ENCODE results near the gene PLPP1. TPM values are rescaled to one million over a fixed set of nuclear protein-coding genes. Genes with fewer than 3 reads are reported as not detected.
A peak's percentile ranks its signal among the peaks of the same experiment; 100 is the strongest.

Gene PLPP1
- total and polyA plus RNA-seq, 2 of the 13 experiments (the other 11 are each of a cell fraction or from before 2014, with no cell fraction given) = 7.3 to 12.1 TPM

DNA sequence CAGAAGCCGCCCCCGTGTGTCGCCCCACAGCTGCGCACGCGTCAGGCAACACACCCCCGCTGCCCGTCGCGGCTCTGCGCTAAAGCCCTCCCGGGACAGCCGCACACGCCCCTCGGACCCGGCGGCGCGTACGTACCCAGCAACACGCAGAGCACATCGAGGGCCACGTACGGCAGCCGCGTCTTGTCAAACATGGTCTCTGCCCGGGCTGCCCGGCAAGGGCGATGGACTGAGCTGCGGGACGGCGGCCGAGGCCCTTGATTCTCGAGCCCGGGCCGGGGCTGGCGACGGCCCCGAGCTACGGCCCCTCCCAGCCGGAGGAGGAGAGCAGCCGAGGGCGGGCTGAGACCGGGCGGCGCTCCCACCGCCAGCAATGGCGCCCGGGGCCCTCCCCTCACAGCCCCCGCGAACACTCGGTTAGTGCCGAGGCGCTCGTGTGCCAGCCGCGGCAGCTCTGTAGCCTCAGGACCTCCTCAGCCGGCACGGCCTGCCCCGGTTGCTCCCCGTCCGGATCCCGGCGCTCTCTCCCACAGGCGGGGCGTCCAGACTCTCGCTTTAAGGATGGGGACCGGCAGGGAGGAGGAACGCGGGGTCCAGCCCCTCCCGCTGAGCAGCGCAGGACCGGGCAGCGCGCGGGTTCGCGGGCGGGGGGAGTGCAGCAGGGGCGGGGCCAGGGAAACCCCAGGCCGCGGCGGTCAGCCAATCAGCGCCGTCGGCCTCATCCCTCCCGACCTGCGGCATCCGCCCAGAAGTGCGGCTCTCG, at the start of gene PLPP1 (continued):
- TF ChIP-seq, protein P1, sequence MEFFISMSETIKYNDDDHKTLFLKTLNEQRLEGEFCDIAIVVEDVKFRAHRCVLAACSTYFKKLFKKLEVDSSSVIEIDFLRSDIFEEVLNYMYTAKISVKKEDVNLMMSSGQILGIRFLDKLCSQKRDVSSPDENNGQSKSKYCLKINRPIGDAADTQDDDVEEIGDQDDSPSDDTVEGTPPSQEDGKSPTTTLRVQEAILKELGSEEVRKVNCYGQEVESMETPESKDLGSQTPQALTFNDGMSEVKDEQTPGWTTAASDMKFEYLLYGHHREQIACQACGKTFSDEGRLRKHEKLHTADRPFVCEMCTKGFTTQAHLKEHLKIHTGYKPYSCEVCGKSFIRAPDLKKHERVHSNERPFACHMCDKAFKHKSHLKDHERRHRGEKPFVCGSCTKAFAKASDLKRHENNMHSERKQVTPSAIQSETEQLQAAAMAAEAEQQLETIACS (CRISPR knock-in tag; IDR thresholded peaks at IDR 0.05) = peak; percentile 63; the same call in 1 of the 2 replicates
- TF ChIP-seq POGZ (CRISPR knock-in tag; IDR thresholded peaks at IDR 0.05) = peak; percentile 45; the same call in 1 of the 2 replicates
- TF ChIP-seq NFE2 (CRISPR knock-in tag; IDR thresholded peaks at IDR 0.05) = no peak
- peak; percentile 34; the same call in 1 of the 2 replicates for TF ChIP-seq NFKBIZ (CRISPR knock-in tag; IDR thresholded peaks at IDR 0.05)
- TF ChIP-seq SP4 (CRISPR knock-in tag; IDR thresholded peaks at IDR 0.05) = peak; percentile 89
- TF ChIP-seq FOXK2 (IDR thresholded peaks at IDR 0.05) = no peak
- TF ChIP-seq HHEX (CRISPR knock-in tag; IDR thresholded peaks at IDR 0.05) = no peak
- TF ChIP-seq POLR2AphosphoS2 (IDR thresholded peaks at IDR 0.05; ENCODE audit: low read depth, low read length) = no peak
- peak; percentile 78 for TF ChIP-seq MAX (IDR thresholded peaks at IDR 0.05)
- no peak for TF ChIP-seq ZNF552 (CRISPR knock-in tag; IDR thresholded peaks at IDR 0.05; ENCODE audit: borderline replicate concordance)
- TF ChIP-seq, protein P2, sequence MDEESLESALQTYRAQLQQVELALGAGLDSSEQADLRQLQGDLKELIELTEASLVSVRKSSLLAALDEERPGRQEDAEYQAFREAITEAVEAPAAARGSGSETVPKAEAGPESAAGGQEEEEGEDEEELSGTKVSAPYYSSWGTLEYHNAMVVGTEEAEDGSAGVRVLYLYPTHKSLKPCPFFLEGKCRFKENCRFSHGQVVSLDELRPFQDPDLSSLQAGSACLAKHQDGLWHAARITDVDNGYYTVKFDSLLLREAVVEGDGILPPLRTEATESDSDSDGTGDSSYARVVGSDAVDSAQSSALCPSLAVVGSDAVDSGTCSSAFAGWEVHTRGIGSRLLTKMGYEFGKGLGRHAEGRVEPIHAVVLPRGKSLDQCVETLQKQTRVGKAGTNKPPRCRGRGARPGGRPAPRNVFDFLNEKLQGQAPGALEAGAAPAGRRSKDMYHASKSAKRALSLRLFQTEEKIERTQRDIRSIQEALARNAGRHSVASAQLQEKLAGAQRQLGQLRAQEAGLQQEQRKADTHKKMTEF (CRISPR knock-in tag; IDR thresholded peaks at IDR 0.05) = peak; percentile 83
- peak; percentile 90 for TF ChIP-seq DRAP1 (CRISPR knock-in tag; IDR thresholded peaks at IDR 0.05)
- TF ChIP-seq SIN3A (IDR thresholded peaks at IDR 0.05; ENCODE audit: borderline replicate concordance, low read depth, low read length) = peak; percentile 42; the same call in 1 of the 2 replicates
- TF ChIP-seq ZNF615 (CRISPR knock-in tag; IDR thresholded peaks at IDR 0.05; ENCODE audit: borderline replicate concordance) = 0 out of 2 replicates have a peak, but pooled peaks have one; percentile 17
- peak; percentile 92 for TF ChIP-seq ZNF879 (CRISPR knock-in tag; IDR thresholded peaks at IDR 0.05)
- TF ChIP-seq ZNF431 (CRISPR knock-in tag; IDR thresholded peaks at IDR 0.05; ENCODE audit: borderline replicate concordance, low read depth) = no peak
- TF ChIP-seq, protein P3, sequence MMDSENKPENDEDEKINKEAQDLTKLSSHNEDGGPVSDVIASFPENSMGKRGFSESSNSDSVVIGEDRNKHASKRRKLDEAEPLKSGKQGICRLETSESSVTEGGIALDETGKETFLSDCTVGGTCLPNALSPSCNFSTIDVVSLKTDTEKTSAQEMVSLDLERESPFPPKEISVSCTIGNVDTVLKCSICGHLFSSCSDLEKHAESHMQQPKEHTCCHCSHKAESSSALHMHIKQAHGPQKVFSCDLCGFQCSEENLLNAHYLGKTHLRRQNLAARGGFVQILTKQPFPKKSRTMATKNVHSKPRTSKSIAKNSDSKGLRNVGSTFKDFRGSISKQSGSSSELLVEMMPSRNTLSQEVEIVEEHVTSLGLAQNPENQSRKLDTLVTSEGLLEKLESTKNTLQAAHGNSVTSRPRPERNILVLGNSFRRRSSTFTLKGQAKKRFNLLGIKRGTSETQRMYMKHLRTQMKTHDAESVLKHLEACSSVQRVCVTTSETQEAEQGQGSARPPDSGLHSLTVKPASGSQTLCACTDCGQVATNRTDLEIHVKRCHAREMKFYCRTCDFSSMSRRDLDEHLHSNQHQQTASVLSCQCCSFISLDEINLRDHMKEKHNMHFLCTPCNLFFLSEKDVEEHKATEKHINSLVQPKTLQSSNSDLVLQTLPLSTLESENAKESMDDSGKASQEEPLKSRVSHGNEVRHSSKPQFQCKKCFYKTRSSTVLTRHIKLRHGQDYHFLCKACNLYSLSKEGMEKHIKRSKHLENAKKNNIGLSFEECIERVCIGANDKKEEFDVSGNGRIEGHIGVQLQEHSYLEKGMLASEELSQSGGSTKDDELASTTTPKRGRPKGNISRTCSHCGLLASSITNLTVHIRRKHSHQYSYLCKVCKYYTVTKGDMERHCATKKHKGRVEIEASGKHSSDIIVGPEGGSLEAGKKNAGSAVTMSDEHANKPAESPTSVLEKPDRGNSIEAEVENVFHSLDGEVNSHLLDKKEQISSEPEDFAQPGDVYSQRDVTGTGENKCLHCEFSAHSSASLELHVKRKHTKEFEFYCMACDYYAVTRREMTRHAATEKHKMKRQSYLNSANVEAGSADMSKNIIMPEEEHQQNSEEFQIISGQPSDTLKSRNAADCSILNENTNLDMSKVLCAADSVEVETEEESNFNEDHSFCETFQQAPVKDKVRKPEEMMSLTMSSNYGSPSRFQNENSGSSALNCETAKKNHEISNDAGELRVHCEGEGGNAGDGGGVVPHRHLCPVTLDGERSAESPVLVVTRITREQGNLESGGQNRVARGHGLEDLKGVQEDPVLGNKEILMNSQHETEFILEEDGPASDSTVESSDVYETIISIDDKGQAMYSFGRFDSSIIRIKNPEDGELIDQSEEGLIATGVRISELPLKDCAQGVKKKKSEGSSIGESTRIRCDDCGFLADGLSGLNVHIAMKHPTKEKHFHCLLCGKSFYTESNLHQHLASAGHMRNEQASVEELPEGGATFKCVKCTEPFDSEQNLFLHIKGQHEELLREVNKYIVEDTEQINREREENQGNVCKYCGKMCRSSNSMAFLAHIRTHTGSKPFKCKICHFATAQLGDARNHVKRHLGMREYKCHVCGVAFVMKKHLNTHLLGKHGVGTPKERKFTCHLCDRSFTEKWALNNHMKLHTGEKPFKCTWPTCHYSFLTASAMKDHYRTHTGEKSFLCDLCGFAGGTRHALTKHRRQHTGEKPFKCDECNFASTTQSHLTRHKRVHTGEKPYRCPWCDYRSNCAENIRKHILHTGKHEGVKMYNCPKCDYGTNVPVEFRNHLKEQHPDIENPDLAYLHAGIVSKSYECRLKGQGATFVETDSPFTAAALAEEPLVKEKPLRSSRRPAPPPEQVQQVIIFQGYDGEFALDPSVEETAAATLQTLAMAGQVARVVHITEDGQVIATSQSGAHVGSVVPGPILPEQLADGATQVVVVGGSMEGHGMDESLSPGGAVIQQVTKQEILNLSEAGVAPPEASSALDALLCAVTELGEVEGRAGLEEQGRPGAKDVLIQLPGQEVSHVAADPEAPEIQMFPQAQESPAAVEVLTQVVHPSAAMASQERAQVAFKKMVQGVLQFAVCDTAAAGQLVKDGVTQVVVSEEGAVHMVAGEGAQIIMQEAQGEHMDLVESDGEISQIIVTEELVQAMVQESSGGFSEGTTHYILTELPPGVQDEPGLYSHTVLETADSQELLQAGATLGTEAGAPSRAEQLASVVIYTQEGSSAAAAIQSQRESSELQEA (CRISPR knock-in tag; IDR thresholded peaks at IDR 0.05; ENCODE audit: not compliant biosample characterization) = no peak
- TF ChIP-seq HNRNPLL (IDR thresholded peaks at IDR 0.05; ENCODE audit: low read depth, low read length, poor library complexity, severe bottlenecking) = peak; percentile 94

Measured in HepG2 (cell line).